ENCODE results near the gene TMEM79. TPM values are rescaled to one million over a fixed set of nuclear protein-coding genes. Genes with fewer than 3 reads are reported as not detected.

The TMEM79 gene
- total RNA-seq, 6 experiments from 2014 or later = 2.0 to 2.7 (median 2.1) TPM

GRCh38 chr1:156246781-156247459 is 37.2 kb upstream of the TMEM79 start:
- no peaks in the 10 kb centered on the region for H3K36me3 Mint-ChIP-seq (ENCODE audit: low read depth)
- no peak overlapping the region for H3K27ac Mint-ChIP-seq
- DNase-seq = no peak
- no peaks in the 10 kb centered on the region; the same call in 1 of the 2 replicates for H3K4me1 Mint-ChIP-seq (ENCODE audit: low read depth)
- no peaks in the 10 kb centered on the region for H3K9me3 Mint-ChIP-seq
- no peak for TF ChIP-seq CTCF (IDR thresholded peaks at IDR 0.05)
- peaks cover 10% of the 10 kb centered on the region for H3K27me3 Mint-ChIP-seq (ENCODE audit: insufficient read depth)
- no peak overlapping the region for H3K4me3 Mint-ChIP-seq

GRCh38 chr1:156247460-156248322 is 36.4 kb upstream of the TMEM79 start, which contains the start of gene PAQR6:
Gene PAQR6, minus strand, starts transcription at chr1:156248056. Its CDS starts 1,325 bp downstream, at chr1:156246731.
- no peak for DNase-seq
- Mint-ChIP-seq H3K27ac (no peak within 1 kb of the TSS), H3K4me3 (no peak within 1 kb of the TSS), H3K4me1 (ENCODE audit: low read depth) (no peaks in the 10 kb centered on the region; the same call in 1 of the 2 replicates), H3K27me3 (ENCODE audit: insufficient read depth) (peaks cover 10% of the 10 kb centered on the region), H3K36me3 (ENCODE audit: low read depth) (peaks cover 2% of the 10 kb centered on the region), H3K9me3 (no peaks in the 10 kb centered on the region)
- no peak for TF ChIP-seq CTCF (IDR thresholded peaks at IDR 0.05)

GRCh38 chr1:156248323-156248683 is 35.8 kb upstream of the TMEM79 start:
- Mint-ChIP-seq H3K4me1 (ENCODE audit: low read depth) (no peaks in the 10 kb centered on the region; the same call in 1 of the 2 replicates), H3K4me3 (no peak overlapping the region), H3K9me3 (no peaks in the 10 kb centered on the region), H3K27me3 (ENCODE audit: insufficient read depth) (peaks cover 9% of the 10 kb centered on the region), H3K36me3 (ENCODE audit: low read depth) (peaks cover 8% of the 10 kb centered on the region), H3K27ac (no peak overlapping the region)
- DNase-seq = no peak
- TF ChIP-seq CTCF (IDR thresholded peaks at IDR 0.05) = no peak

- H3K4me3 Mint-ChIP-seq = no peak overlapping the region
- no peaks in the 10 kb centered on the region; the same call in 1 of the 2 replicates for H3K4me1 Mint-ChIP-seq (ENCODE audit: low read depth)
- no peaks in the 10 kb centered on the region for H3K9me3 Mint-ChIP-seq
- no peak overlapping the region for H3K27ac Mint-ChIP-seq
- no peak for TF ChIP-seq CTCF (IDR thresholded peaks at IDR 0.05)
- no peak for DNase-seq
- H3K36me3 Mint-ChIP-seq (ENCODE audit: low read depth) = peaks cover 18% of the 10 kb centered on the region
- peaks cover 9% of the 10 kb centered on the region for H3K27me3 Mint-ChIP-seq (ENCODE audit: insufficient read depth)
These were observed 34.5 kb upstream of the TMEM79 start for GRCh38 chr1:156249593-156249992.

GRCh38 chr1:156251527-156251926 is 32.6 kb upstream of the TMEM79 start:
- Mint-ChIP-seq H3K27me3 (ENCODE audit: insufficient read depth) (peaks cover 2% of the 10 kb centered on the region), H3K4me3 (no peak overlapping the region), H3K9me3 (no peaks in the 10 kb centered on the region), H3K36me3 (ENCODE audit: low read depth) (peaks cover 24% of the 10 kb centered on the region), H3K27ac (no peak overlapping the region), H3K4me1 (ENCODE audit: low read depth) (no peaks in the 10 kb centered on the region; the same call in 1 of the 2 replicates)
- no peak for DNase-seq
- no peak for TF ChIP-seq CTCF (IDR thresholded peaks at IDR 0.05)
